ENCODE results near the gene CDKN2B.

CDKN2B gene

DNA sequence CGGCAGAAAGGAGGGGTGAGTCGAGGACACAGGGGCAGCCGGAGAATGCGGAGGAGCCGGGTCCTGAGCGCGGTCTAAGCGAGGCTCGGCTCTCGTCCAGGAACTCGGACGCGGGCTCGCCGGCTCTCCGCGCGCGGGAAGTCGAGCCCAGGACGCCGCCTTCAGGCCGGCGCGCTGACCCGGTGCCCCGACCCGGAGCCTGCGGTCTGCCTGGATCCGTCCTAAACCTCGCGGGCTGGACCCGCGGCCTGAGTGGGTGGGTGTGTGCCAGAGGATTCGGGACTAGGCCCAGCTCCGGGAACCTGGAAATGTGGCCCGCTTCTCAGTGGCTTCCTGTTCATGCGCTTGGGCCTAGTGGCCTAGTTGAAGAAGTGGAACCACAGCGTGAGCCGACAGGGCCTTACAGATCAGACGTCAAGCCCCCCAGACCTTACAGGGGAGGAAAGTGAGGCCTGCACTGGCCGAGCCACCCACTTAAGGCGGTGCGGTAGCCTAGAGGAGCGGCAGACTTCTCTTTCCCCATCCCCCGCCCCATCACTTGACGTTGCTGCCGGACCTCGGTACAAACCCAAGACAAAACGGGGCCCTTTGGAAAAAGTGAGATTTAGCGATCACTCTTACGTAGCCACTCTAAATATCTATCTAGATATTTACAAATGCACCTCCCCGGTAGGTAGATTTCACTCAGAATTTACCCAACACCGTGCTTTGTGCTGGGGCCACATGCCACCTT, 13.3 kb downstream of the CDKN2B start:
- in situ Hi-C loops (cut with HindIII; ENCODE audit: low sequenced_read_pairs): no loop called here

- in situ Hi-C loops (cut with HindIII; ENCODE audit: low sequenced_read_pairs): no loop called here
Measured at GRCh38 chr9:21995006-21995665, 14.0 kb downstream of the CDKN2B start.

GRCh38 chr9:21994556-21995005, 14.5 kb downstream of the CDKN2B start, which contains the start of gene CDKN2B-AS1:
Gene CDKN2B-AS1, plus strand, starts transcription at chr9:21994791.
- in situ Hi-C loops (cut with HindIII; ENCODE audit: low sequenced_read_pairs): no loop called here

DNA sequence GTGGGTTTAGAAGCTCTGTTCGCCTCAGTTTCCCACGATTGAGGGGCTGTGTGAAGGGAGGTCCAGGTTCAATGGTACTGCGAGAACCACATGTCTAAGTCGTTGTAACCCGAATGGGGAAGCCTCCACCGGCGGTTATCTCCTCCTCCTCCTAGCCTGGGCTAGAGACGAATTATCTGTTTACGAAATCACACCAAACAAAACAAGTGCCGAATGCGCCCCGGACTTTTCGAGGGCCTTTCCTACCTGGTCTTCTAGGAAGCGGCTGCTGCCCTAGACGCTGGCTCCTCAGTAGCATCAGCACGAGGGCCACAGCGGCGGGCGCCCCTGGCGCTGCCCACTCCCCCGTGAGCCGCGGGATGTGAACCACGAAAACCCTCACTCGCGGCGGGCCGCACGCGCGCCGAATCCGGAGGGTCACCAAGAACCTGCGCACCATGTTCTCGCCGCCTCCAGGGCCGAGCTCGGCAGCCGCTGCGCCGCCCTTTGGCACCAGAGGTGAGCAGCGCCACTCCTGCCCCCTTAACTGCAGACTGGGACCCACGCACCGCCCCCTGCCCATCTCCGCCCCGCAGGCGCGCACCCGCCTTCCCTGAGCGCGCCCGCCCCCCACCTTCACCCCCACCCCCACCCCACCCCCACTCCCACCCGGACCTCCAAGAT, 15.1 kb downstream of the CDKN2B start, which contains the start of gene CDKN2A:
CDKN2A (minus strand) TSS at position 500 of the 663 bp plus-strand sequence.
- in situ Hi-C loops (cut with HindIII; ENCODE audit: low sequenced_read_pairs): no loop called here

- in situ Hi-C loops (cut with HindIII; ENCODE audit: low sequenced_read_pairs): no loop called here
Measured at GRCh38 chr9:21993007-21993406, 16.1 kb downstream of the CDKN2B start.

GRCh38 chr9:21991072-21991959, 17.8 kb downstream of the CDKN2B start:
- in situ Hi-C loops (cut with HindIII; ENCODE audit: low sequenced_read_pairs): no loop called here

DNA sequence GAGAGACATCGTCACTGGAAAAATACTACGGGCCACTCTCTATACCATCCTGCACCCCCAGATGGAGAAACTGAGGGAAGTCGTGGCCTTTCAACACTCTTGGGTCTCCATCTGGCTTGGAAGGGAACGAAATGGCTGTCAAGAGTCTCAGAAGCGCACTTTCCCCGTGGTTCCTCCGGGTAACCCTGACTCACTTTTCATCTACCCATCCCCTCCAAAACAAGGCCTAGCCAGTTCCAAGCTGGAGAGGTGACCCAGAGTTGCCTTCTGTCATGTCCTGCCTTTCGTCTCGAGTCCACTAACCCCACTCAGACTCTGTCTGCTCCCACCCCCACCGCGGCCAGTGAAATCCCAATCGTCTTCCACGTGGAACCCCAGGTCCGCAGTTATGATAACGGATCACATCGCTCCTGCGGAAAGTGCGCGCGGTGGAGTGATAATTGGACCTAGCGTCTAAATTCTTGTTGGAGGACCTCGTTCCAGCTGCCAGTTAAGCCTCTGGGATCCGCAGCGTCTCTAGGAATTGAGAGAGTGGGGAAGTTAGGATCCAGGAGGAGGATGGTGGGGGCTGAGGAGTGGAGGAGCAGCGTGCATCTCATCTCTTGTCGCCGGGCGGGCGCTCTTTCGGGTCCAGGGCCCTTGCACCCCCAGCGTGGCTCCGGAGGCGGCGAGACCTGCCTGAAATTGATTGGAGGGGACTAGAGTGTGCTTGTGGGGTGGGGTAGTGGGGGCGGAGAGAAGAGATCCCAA, 19.5 kb downstream of the CDKN2B start:
- in situ Hi-C loops (cut with HindIII; ENCODE audit: low sequenced_read_pairs): no loop called here

DNA sequence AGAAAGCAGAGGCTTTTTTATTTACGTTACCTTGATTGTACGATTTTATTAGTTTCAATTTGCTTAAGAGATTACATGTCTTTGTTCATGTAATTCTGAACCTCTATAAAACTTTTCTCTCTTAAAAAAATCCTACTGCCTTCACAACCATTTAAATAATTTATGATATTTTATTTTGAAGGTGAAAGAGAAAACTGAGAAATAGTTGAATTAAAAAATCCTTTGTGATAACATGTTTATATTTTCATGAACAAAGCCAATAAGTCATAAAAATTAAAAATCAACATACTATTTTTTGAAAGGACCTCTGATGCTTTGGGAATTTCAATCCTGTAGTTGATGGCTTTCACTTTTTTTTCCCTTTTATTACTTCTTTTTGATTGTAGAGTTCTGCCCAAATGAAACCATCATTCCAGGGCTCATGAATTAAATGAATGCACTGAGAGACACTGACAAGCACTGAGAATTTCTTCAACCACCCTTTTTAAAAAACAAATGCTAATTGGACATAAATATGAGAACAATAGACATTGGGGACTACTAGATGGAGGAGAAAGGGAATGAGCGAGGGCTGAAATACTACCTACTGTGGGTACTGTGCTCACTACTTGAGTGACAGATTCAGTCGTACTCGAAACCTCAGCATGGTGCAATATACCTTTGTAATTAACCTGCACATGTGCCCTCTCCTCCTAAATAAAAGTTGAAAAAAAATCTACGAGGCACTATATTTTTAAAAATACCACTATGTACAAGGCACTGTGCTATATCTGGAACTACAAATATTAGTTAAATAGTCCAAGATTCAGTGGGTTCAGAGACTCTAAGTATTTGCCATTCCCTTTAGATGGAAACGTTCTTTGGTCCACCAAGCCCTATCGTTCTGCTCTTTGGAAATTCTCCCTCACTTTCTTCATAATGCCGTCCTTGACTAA, 20.8 kb downstream of the CDKN2B start:
- in situ Hi-C loops (cut with HindIII; ENCODE audit: low sequenced_read_pairs): no loop called here

DNA sequence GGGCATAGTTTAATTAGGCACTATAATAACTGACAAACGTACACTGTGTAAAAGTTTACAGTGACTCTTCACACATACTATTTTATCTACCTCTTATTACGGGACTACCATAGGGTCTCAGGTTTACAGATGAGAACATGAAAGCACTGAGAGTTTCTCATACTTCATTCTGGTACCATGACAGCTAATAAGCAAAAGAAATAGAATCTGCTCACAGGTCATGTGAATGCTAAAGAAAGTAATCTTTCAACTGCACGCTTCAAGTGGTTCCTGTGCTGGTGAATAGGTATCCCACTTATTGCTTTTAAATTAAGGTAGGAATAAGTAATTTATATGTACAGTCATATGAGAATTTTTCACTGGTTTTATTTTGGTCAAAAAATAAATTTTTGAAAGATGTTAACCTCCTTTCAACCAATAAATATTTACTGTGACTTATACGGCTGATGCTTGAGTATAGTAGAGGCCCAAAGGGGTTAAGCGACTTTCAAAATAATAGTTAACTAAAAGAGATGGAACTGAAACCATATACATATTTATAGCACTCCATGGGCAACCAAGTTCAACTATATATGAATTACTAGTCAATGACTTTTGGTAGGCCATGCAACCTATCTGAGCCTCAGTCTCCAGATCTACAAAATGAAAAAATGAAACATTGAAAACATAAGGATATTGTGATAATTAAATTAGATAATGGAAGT, 23.0 kb downstream of the CDKN2B start:
- in situ Hi-C loops (cut with HindIII; ENCODE audit: low sequenced_read_pairs): no loop called here

DNA sequence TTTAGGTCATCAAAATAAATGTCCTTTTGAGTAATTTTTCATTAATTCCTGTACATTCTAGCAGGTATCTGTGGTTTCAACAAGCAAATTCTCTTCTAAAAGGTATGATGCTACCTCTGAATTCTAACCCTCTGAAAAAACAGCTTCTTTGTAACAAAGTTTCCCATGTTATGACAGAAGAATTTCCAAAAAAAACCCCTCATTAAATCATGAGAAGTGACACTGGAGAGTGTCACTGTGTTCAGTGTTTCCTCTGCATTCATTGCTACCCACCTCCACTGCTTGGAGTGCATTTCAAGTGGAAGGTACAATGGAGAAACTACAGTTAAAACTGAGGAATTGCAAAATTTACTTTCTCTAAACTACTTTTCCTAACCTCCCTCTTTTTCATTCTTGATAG, 25.0 kb downstream of the CDKN2B start:
- in situ Hi-C loops (cut with HindIII; ENCODE audit: low sequenced_read_pairs): no loop called here

- in situ Hi-C loops (cut with HindIII; ENCODE audit: low sequenced_read_pairs): no loop called here
Measured at GRCh38 chr9:21983561-21983935, 25.6 kb downstream of the CDKN2B start.

- in situ Hi-C loops (cut with HindIII; ENCODE audit: low sequenced_read_pairs): no loop called here
Measured at GRCh38 chr9:21982861-21983560, 26.1 kb downstream of the CDKN2B start.

GRCh38 chr9:21982391-21982790, 26.7 kb downstream of the CDKN2B start:
- in situ Hi-C loops (cut with HindIII; ENCODE audit: low sequenced_read_pairs): no loop called here

DNA sequence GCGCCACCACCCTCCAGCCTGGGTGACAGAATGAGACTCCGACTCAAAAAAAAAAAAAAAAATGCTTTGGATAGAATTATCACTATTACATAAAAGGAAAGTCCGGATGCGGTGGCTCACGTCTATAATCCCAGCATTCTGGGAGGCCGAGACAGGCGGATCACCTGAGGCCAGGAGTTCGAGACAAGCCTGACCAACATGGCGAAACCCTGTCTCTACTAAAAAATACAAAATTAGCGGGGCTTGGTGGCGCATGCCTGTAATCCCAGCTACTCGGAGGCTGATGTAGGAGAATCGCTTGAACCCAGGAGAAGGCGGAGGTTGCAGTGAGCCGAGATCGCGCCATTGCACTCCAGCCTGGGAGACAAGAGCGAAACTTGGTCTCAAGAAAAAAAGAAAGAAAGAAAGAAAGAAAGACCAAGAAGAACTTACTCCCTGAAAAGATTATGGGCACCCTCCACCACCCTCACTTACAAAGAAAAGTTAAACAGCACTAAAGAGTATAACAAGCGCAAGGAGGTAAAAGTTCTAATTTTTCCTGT, 32.7 kb downstream of the CDKN2B start:
- in situ Hi-C loops (cut with HindIII; ENCODE audit: low sequenced_read_pairs): no loop called here

DNA sequence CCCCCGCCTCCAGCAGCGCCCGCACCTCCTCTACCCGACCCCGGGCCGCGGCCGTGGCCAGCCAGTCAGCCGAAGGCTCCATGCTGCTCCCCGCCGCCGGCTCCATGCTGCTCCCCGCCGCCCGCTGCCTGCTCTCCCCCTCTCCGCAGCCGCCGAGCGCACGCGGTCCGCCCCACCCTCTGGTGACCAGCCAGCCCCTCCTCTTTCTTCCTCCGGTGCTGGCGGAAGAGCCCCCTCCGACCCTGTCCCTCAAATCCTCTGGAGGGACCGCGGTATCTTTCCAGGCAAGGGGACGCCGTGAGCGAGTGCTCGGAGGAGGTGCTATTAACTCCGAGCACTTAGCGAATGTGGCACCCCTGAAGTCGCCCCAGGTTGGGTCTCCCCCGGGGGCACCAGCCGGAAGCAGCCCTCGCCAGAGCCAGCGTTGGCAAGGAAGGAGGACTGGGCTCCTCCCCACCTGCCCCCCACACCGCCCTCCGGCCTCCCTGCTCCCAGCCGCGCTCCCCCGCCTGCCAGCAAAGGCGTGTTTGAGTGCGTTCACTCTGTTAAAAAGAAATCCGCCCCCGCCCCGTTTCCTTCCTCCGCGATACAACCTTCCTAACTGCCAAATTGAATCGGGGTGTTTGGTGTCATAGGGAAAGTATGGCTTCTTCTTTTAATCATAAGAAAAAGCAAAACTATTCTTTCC, 34.2 kb downstream of the CDKN2B start:
- in situ Hi-C loops (cut with HindIII; ENCODE audit: low sequenced_read_pairs): no loop called here

GRCh38 chr9:21974343-21974721, 34.8 kb downstream of the CDKN2B start:
- in situ Hi-C loops (cut with HindIII; ENCODE audit: low sequenced_read_pairs): no loop called here

DNA sequence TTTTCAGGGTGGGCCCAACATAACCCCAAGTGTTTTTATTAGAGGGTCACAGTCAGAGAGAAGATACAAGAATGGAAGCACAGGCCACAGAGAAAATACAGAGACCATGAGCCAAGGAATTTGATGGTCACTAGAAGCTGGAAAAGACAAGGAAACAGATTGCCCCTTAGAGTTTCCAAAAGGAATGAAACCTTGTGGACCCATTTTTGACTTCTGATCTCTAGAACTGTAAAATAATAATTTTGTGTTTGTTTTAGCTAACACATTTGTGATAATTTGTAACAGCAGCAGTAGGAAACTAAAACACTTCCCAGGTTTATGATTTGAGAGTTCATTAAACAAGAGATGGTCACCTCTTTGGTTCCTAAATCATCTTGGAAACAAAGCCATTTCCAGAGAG, 36.7 kb downstream of the CDKN2B start:
- in situ Hi-C loops (cut with HindIII; ENCODE audit: low sequenced_read_pairs): no loop called here

Data from DLD1 (cell line).